PC-3 (cell line): ENCODE results near the gene HNRNPH2. TPM values are rescaled to one million over a fixed set of nuclear protein-coding genes. Genes with fewer than 3 reads are reported as not detected.

ENCODE experiments used
- ATAC-seq: fragments of 200-7000 bp; cut with Tn5 transposase; 2 replicates; pipeline ENCODE4 v1.9.1; 2020; ENCODE audit warnings: mild to moderate bottlenecking, moderate library complexity
- BruUV-seq: library from RNA; stranded (reverse); fragments of 400-500 nt; replicated peaks from 2 replicates; lab custom pipeline; 2021; lab: Mats Ljungman, UMichigan
- CTCF ChIA-PET: fragments of 300-600 bp; sonication (Branson Sonifier 250); formaldehyde crosslinking; loops from one replicate; lab custom pipeline; 2022; ENCODE audit warnings: antibody characterized with exemption; lab: Charles Lee
- POLR2A ChIA-PET: fragments of 300-600 bp; sonication (Branson Sonifier 250); formaldehyde crosslinking; loops from one replicate; lab custom pipeline; 2022; ENCODE audit warnings: antibody characterized with exemption; ENCODE audit not compliant: unreplicated experiment; lab: Charles Lee
- DNase-seq: peaks from one replicate; pipeline ENCODE4 v3.0.0-alpha.2; 2015
- H2AFZ ChIP-seq: fragments of 300-600 bp; sonication (generic); 2 replicates; pipeline ENCODE4 v1.6.0; 2016; ENCODE audit warnings: antibody characterized with exemption, low read length
- H3F3A ChIP-seq: fragments of 300-600 bp; sonication (generic); one replicate; pipeline ENCODE4 v1.6.0; 2017; ENCODE audit warnings: antibody characterized with exemption, low read length, control low read depth, mild to moderate bottlenecking; ENCODE audit not compliant: unreplicated experiment
- H3K27ac ChIP-seq: fragments of 300-600 bp; sonication (generic); 2 replicates; pipeline ENCODE4 v1.5.1; 2016; ENCODE audit warnings: mild to moderate bottlenecking, low read length
- H3K27me3 ChIP-seq: fragments of 300-600 bp; sonication (generic); 2 replicates; pipeline ENCODE4 v1.6.1; 2016; ENCODE audit warnings: low read length, mixed read lengths
- H3K36me3 ChIP-seq: fragments of 300-600 bp; sonication (generic); 2 replicates; pipeline ENCODE4 v1.6.1; 2016; ENCODE audit warnings: low read depth, mixed run types, low read length, mixed read lengths
- H3K4me1 ChIP-seq: fragments of 300-600 bp; sonication (generic); 2 replicates; pipeline ENCODE4 v1.5.1; 2016; ENCODE audit warnings: low read length; ENCODE audit not compliant: insufficient read depth
- H3K4me2 ChIP-seq: fragments of 300-600 bp; sonication (generic); 2 replicates; pipeline ENCODE4 v1.6.0; 2016; ENCODE audit warnings: low read length
- H3K4me3 ChIP-seq: fragments of 300-600 bp; sonication (generic); 2 replicates; pipeline ENCODE4 v1.5.1; 2016; ENCODE audit warnings: mild to moderate bottlenecking, low read length, mixed read lengths
- H3K79me2 ChIP-seq: fragments of 300-600 bp; sonication (generic); 2 replicates; pipeline ENCODE4 v1.6.1; 2017; ENCODE audit warnings: low read length, mixed read lengths
- H3K9ac ChIP-seq: fragments of 300-600 bp; sonication (generic); 2 replicates; pipeline ENCODE4 v1.6.0; 2016; ENCODE audit warnings: mild to moderate bottlenecking, low read length
- H3K9me2 ChIP-seq: fragments of 300-600 bp; sonication (generic); replicated peaks from 2 replicates; pipeline ENCODE4 v1.6.1; 2016; ENCODE audit warnings: mixed run types, low read length, mixed read lengths
- H3K9me3 ChIP-seq: fragments of 300-600 bp; sonication (generic); 2 replicates; pipeline ENCODE4 v1.6.1; 2016; ENCODE audit warnings: low read length, mixed read lengths
- H4K20me1 ChIP-seq: fragments of 300-600 bp; sonication (generic); 2 replicates; pipeline ENCODE4 v1.6.1; 2016; ENCODE audit warnings: low read length, mixed read lengths
- EZH2 ChIP-seq: fragments of 300-600 bp; sonication (generic); IDR thresholded peaks from one replicate; pipeline ENCODE4 v1.6.1; 2017; ENCODE audit warnings: antibody characterized with exemption, mild to moderate bottlenecking, low read length; ENCODE audit not compliant: unreplicated experiment
- EZH2phosphoT487 ChIP-seq: fragments of 300-600 bp; sonication (generic); IDR thresholded peaks from 2 replicates; pipeline ENCODE4 v1.6.1; 2018; ENCODE audit warnings: mild to moderate bottlenecking, antibody characterized with exemption, low read length, borderline replicate concordance
- intact Hi-C: fragments of 100-400 bp; cut with micrococcal nuclease; formaldehyde crosslinking; loops from 2 replicates; pipeline ENCODE4 v1.9.0; 2023
- total RNA-seq: library from RNA; depleted of rRNA; stranded (reverse); fragments of >200 nt; gene quantifications from 2 replicates; pipeline ENCODE4 v1.2.3, GENCODE V29; 2014
- TF ChIP-seq, protein P1 (sequence below): fragments of 300-600 bp; sonication (generic); conservative IDR thresholded peaks from 2 replicates; pipeline ENCODE4 v1.5.1; 2017; ENCODE audit warnings: antibody characterized with exemption, low read depth, mild to moderate bottlenecking, low read length

The HNRNPH2 gene
- total RNA-seq, 1 experiment from 2014 or later: 54.8 TPM

DNA sequence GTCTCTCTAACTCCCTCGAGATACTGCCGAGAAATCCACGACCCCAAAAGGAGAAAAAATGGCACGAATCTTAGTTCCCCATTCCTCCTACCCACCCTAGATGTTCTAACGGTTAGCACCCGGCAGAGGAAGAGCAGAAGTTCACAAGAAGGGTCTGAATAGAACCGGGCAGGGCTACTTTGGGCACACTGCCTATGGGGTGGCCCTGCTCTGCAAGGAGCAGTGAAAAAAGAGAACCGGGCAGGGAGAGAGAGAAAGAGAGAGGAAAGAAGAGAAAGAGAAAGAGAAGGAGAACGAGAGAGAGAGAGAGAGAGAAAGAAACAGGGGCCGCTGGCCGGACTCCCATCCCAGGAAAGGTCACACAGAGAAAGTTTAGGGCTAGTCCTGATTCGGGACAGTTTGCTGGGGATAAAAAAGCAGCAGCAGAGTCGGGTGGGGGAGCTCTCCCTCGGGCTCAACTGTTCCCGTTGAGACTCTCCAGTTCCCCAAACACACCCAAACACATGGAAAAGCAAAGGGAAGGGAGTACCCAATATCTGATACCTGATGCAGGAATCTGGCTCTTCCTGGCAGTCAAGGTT, 765 bp upstream of the HNRNPH2 start:
- Histone ChIP-seq H3K4me3 (peak overlapping the region; percentile 95), H2AFZ (peak overlapping the region; percentile 73), H3K9me3 (no peaks in the 10 kb centered on the region), H3K4me1 (peaks cover 12% of the 10 kb centered on the region), H3K27me3 (no peaks in the 10 kb centered on the region), H3F3A (no peaks in the 10 kb centered on the region), H3K4me2 (peak overlapping the region; percentile 90), H3K9ac (peak overlapping the region; percentile 95), H3K36me3 (peaks cover 10% of the 10 kb centered on the region; the same call in 1 of the 2 replicates), H4K20me1 (peaks cover 11% of the 10 kb centered on the region; the same call in 1 of the 2 replicates), H3K79me2 (peaks cover 74% of the 10 kb centered on the region), H3K9me2 (no peaks in the 10 kb centered on the region), H3K27ac (peak overlapping the region; percentile 84)
- POLR2A ChIA-PET: no interaction called here
- TSS peak; percentile 81 for BruUV-seq
- intact Hi-C loops: no loop called here
- peak; percentile 21 for ATAC-seq
- CTCF ChIA-PET: no interaction called here
- TF ChIP-seq, protein P1, sequence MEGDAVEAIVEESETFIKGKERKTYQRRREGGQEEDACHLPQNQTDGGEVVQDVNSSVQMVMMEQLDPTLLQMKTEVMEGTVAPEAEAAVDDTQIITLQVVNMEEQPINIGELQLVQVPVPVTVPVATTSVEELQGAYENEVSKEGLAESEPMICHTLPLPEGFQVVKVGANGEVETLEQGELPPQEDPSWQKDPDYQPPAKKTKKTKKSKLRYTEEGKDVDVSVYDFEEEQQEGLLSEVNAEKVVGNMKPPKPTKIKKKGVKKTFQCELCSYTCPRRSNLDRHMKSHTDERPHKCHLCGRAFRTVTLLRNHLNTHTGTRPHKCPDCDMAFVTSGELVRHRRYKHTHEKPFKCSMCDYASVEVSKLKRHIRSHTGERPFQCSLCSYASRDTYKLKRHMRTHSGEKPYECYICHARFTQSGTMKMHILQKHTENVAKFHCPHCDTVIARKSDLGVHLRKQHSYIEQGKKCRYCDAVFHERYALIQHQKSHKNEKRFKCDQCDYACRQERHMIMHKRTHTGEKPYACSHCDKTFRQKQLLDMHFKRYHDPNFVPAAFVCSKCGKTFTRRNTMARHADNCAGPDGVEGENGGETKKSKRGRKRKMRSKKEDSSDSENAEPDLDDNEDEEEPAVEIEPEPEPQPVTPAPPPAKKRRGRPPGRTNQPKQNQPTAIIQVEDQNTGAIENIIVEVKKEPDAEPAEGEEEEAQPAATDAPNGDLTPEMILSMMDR: no peak
- TF ChIP-seq EZH2 (no peak), EZH2phosphoT487 (no peak)
- no peak for DNase-seq

DNA sequence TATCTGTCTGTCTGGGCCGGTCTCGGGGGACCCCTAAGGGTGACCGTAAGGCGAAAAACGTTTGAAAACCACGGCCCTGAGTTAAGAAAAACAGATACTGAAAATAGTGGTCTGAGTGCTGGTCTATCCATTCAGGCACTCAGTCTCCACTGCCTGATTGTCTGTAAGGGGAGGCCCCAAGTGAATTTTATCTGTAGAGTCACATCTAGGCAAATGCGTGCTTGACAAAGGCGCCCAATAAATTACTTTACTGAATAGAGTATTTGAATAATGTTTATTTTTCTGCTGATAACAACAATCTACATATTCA, 465 bp downstream of the HNRNPH2 start:
- H3K9ac ChIP-seq: peak overlapping the region; percentile 95
- H3K4me2 ChIP-seq: peak overlapping the region; percentile 89
- ATAC-seq (no peak; the same call in 1 of the 2 replicates), DNase-seq (no peak)
- H3K79me2 ChIP-seq: peaks cover 77% of the 10 kb centered on the region
- TSS peak; percentile 71 for BruUV-seq
- no peaks in the 10 kb centered on the region for H3K9me2 ChIP-seq
- H3K9me3 ChIP-seq: no peaks in the 10 kb centered on the region
- ChIA-PET CTCF (no interaction called here), POLR2A (no interaction called here)
- H3K27me3 ChIP-seq: no peaks in the 10 kb centered on the region
- H3F3A ChIP-seq: no peaks in the 10 kb centered on the region
- H3K27ac ChIP-seq: peak overlapping the region; percentile 84
- H4K20me1 ChIP-seq: peaks cover 11% of the 10 kb centered on the region; the same call in 1 of the 2 replicates
- peaks cover 12% of the 10 kb centered on the region for H3K4me1 ChIP-seq
- no peak for TF ChIP-seq EZH2
- TF ChIP-seq, protein P1: no peak
- no peak for TF ChIP-seq EZH2phosphoT487
- intact Hi-C loops: loop anchor here (1.0 kb wide), 1 partner anchor 18 kb away; no protein-coding TSS in a partner anchor
- H2AFZ ChIP-seq: peak overlapping the region; percentile 74
- H3K36me3 ChIP-seq: peaks cover 15% of the 10 kb centered on the region; the same call in 1 of the 2 replicates
- H3K4me3 ChIP-seq: peak overlapping the region; percentile 95

DNA sequence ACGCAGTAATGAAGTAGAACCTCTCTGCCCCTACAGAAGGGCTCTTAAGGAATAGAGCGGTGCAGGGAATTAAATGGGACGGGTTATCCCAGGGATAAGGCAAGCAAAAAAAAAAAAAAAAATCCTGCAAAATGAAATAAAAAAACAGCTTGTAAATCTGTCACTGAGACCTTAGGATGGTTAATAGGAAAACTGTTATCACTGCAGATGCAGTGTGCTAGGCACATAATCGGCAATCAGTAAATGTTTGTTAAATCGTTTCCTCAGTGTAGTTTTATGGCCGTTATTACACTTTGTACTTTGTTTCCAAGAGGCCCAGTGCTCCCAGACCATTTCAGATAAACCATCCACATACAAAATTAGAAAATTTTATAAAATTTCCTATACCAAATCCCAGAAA, 1.0 kb downstream of the HNRNPH2 start:
- Histone ChIP-seq H3K27ac (no peak overlapping the region), H3K9me3 (no peaks in the 10 kb centered on the region), H3K36me3 (peaks cover 15% of the 10 kb centered on the region; the same call in 1 of the 2 replicates), H3K79me2 (peaks cover 77% of the 10 kb centered on the region), H3F3A (no peaks in the 10 kb centered on the region), H3K4me3 (peak overlapping the region; percentile 95), H4K20me1 (peaks cover 11% of the 10 kb centered on the region; the same call in 1 of the 2 replicates), H3K27me3 (no peaks in the 10 kb centered on the region), H2AFZ (no peak overlapping the region), H3K4me1 (peaks cover 12% of the 10 kb centered on the region), H3K4me2 (peak overlapping the region; percentile 89), H3K9ac (peak overlapping the region; percentile 95), H3K9me2 (no peaks in the 10 kb centered on the region)
- no peak for DNase-seq
- TF ChIP-seq EZH2: no peak
- TF ChIP-seq EZH2phosphoT487: no peak
- POLR2A ChIA-PET: no interaction called here
- intact Hi-C loops: no loop called here
- CTCF ChIA-PET: no interaction called here
- ATAC-seq: no peak
- no TSS peak for BruUV-seq
